Activated naive CD4-positive, alpha-beta T cell treated with anti-CD3 and anti-CD28 coated beads, Interleukin-2, amount 50 U/mL, for 24 hours (primary cell): Measurements from ENCODE around the gene DVL2.

ENCODE experiments used
- H3K27ac Mint-ChIP-seq: one replicate; pipeline ENCODE4 v1.8.0; 2021; ENCODE audit warnings: mild to moderate bottlenecking, mixed read lengths
- H3K27me3 Mint-ChIP-seq: one replicate; pipeline ENCODE4 v1.8.0; 2021; ENCODE audit warnings: mixed read lengths
- H3K36me3 Mint-ChIP-seq: one replicate; pipeline ENCODE4 v1.8.0; 2021; ENCODE audit warnings: mixed read lengths
- H3K4me1 Mint-ChIP-seq: one replicate; pipeline ENCODE4 v1.8.0; 2021; ENCODE audit warnings: mixed read lengths
- H3K4me3 Mint-ChIP-seq: one replicate; pipeline ENCODE4 v1.8.0; 2021; ENCODE audit warnings: mild to moderate bottlenecking, mixed read lengths
- H3K9me3 Mint-ChIP-seq: one replicate; pipeline ENCODE4 v1.8.0; 2021; ENCODE audit warnings: mixed read lengths

Gene DVL2

GRCh38 chr17:7232114-7232513 lies 2.2 kb downstream of the DVL2 start:
- no peaks in the 10 kb centered on the region for H3K9me3 Mint-ChIP-seq
- peak overlapping the region; percentile 60 for H3K4me3 Mint-ChIP-seq
- H3K27me3 Mint-ChIP-seq = no peaks in the 10 kb centered on the region
- peaks cover 10% of the 10 kb centered on the region for H3K36me3 Mint-ChIP-seq
- H3K27ac Mint-ChIP-seq = peak overlapping the region; percentile 43
- peaks cover 52% of the 10 kb centered on the region for H3K4me1 Mint-ChIP-seq

- H3K27me3 Mint-ChIP-seq = no peaks in the 10 kb centered on the region
- no peak overlapping the region for H3K4me3 Mint-ChIP-seq
- no peaks in the 10 kb centered on the region for H3K9me3 Mint-ChIP-seq
- H3K27ac Mint-ChIP-seq = no peak overlapping the region
- H3K36me3 Mint-ChIP-seq = peaks cover 7% of the 10 kb centered on the region
- H3K4me1 Mint-ChIP-seq = peaks cover 33% of the 10 kb centered on the region
These were observed 4.8 kb downstream of the DVL2 start for GRCh38 chr17:7229504-7229903.

GRCh38 chr17:7228920-7229319 lies 5.4 kb downstream of the DVL2 start:
- Mint-ChIP-seq H3K4me1 (peaks cover 33% of the 10 kb centered on the region), H3K27me3 (no peaks in the 10 kb centered on the region), H3K4me3 (no peak overlapping the region), H3K9me3 (no peaks in the 10 kb centered on the region), H3K27ac (no peak overlapping the region), H3K36me3 (peaks cover 7% of the 10 kb centered on the region)

- Mint-ChIP-seq H3K4me1 (peaks cover 16% of the 10 kb centered on the region), H3K9me3 (no peaks in the 10 kb centered on the region), H3K27ac (no peak overlapping the region), H3K4me3 (no peak overlapping the region), H3K36me3 (peaks cover 10% of the 10 kb centered on the region), H3K27me3 (no peaks in the 10 kb centered on the region)
These were observed 7.3 kb downstream of the DVL2 start for GRCh38 chr17:7226721-7227710.

GRCh38 chr17:7225711-7226331 lies 8.5 kb downstream of the DVL2 start:
- H3K36me3 Mint-ChIP-seq = peaks cover 9% of the 10 kb centered on the region
- no peaks in the 10 kb centered on the region for H3K27me3 Mint-ChIP-seq
- no peak overlapping the region for H3K27ac Mint-ChIP-seq
- H3K9me3 Mint-ChIP-seq = no peaks in the 10 kb centered on the region
- H3K4me1 Mint-ChIP-seq = peaks cover 18% of the 10 kb centered on the region
- H3K4me3 Mint-ChIP-seq = no peak overlapping the region

GRCh38 chr17:7224661-7225111 lies 9.6 kb downstream of the DVL2 start:
- Mint-ChIP-seq H3K36me3 (peaks cover 7% of the 10 kb centered on the region), H3K27me3 (no peaks in the 10 kb centered on the region), H3K9me3 (no peaks in the 10 kb centered on the region), H3K27ac (no peak overlapping the region), H3K4me1 (peaks cover 20% of the 10 kb centered on the region), H3K4me3 (no peak overlapping the region)

- no peaks in the 10 kb centered on the region for H3K9me3 Mint-ChIP-seq
- H3K27me3 Mint-ChIP-seq = no peaks in the 10 kb centered on the region
- H3K27ac Mint-ChIP-seq = no peak overlapping the region
- H3K36me3 Mint-ChIP-seq = peaks cover 7% of the 10 kb centered on the region
- peaks cover 26% of the 10 kb centered on the region for H3K4me1 Mint-ChIP-seq
- no peak overlapping the region for H3K4me3 Mint-ChIP-seq
These were observed 10.2 kb downstream of the DVL2 start for GRCh38 chr17:7224110-7224509.

GRCh38 chr17:7223375-7223774 lies 10.9 kb downstream of the DVL2 start:
- Mint-ChIP-seq H3K27ac (no peak overlapping the region), H3K4me3 (no peak overlapping the region), H3K36me3 (peaks cover 7% of the 10 kb centered on the region)

GRCh38 chr17:7222972-7223292 lies 11.4 kb downstream of the DVL2 start:
- H3K27ac Mint-ChIP-seq = peak overlapping the region; percentile 59
- peaks cover 34% of the 10 kb centered on the region for H3K4me1 Mint-ChIP-seq
- H3K9me3 Mint-ChIP-seq = no peaks in the 10 kb centered on the region
- H3K27me3 Mint-ChIP-seq = no peaks in the 10 kb centered on the region
- no peak overlapping the region for H3K4me3 Mint-ChIP-seq
- H3K36me3 Mint-ChIP-seq = peaks cover 4% of the 10 kb centered on the region

More at GRCh38 chr17:7223375-7223774, 10.9 kb downstream of the DVL2 start:
- H3K27me3 Mint-ChIP-seq = no peaks in the 10 kb centered on the region
- no peaks in the 10 kb centered on the region for H3K9me3 Mint-ChIP-seq
- H3K4me1 Mint-ChIP-seq = peaks cover 34% of the 10 kb centered on the region

GRCh38 chr17:7222093-7222971 lies 12.0 kb downstream of the DVL2 start:
- Mint-ChIP-seq H3K27ac (peak overlapping the region; percentile 59), H3K27me3 (no peaks in the 10 kb centered on the region), H3K36me3 (peaks cover 4% of the 10 kb centered on the region), H3K9me3 (no peaks in the 10 kb centered on the region), H3K4me3 (no peak overlapping the region), H3K4me1 (peaks cover 38% of the 10 kb centered on the region)

- peaks cover 42% of the 10 kb centered on the region for H3K4me1 Mint-ChIP-seq
These were observed 12.8 kb downstream of the DVL2 start for GRCh38 chr17:7221278-7222092.

GRCh38 chr17:7220593-7221277 lies 13.6 kb downstream of the DVL2 start:
- Mint-ChIP-seq H3K4me3 (peak overlapping the region; percentile 92), H3K4me1 (peaks cover 50% of the 10 kb centered on the region), H3K27me3 (no peaks in the 10 kb centered on the region), H3K27ac (peak overlapping the region; percentile 90), H3K9me3 (no peaks in the 10 kb centered on the region), H3K36me3 (peaks cover 4% of the 10 kb centered on the region)

More at GRCh38 chr17:7221278-7222092, 12.8 kb downstream of the DVL2 start:
- Mint-ChIP-seq H3K27ac (peak overlapping the region; percentile 8), H3K9me3 (no peaks in the 10 kb centered on the region), H3K36me3 (peaks cover 4% of the 10 kb centered on the region), H3K4me3 (no peak overlapping the region), H3K27me3 (no peaks in the 10 kb centered on the region)

- Mint-ChIP-seq H3K4me1 (peaks cover 57% of the 10 kb centered on the region), H3K4me3 (peak within 1 kb of the TSS; percentile 92), H3K27ac (peak within 1 kb of the TSS; percentile 92), H3K9me3 (no peaks in the 10 kb centered on the region), H3K36me3 (peaks cover 4% of the 10 kb centered on the region), H3K27me3 (no peaks in the 10 kb centered on the region)
These were observed 14.3 kb downstream of the DVL2 start, which contains the start of the genes ACADVL and DLG4 for GRCh38 chr17:7219812-7220592. Gene ACADVL, plus strand, starts transcription at chr17:7219938. Its CDS starts 47 bp downstream, at chr17:7219985. Gene DLG4, minus strand, starts transcription at chr17:7219836.
